ENCODE results near the gene TMOD2. TPM values are rescaled to one million over a fixed set of nuclear protein-coding genes. Genes with fewer than 3 reads are reported as not detected.
A peak's percentile ranks its signal among the peaks of the same experiment; 100 is the strongest.

Gene TMOD2
- total RNA-seq, 1 experiment from 2014 or later = 5.7 TPM

DNA sequence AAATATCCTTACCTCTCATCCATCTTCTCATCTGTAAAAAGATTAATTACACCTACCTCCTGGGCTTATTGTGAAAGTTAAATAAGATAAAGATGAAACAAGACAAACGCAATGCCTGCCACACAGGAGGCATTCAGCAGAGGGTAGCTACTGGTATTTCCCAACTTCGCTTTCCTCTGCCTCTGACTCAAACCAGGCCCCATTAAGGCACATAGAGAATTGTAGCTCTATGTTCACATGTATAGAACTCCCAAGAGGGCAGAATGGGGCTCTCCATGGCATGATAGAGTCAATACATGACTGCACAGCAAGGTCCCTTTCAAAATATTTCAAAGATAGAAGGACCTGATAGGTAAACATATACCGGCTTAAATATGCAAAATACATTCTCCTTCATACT lies 15.3 kb upstream of the TMOD2 start (continued):
- TF ChIP-seq EZH2 (IDR thresholded peaks at IDR 0.05) (no peak), SRF (IDR thresholded peaks at IDR 0.05; ENCODE audit: low read depth) (no peak), EZH2phosphoT487 (IDR thresholded peaks at IDR 0.05; ENCODE audit: borderline replicate concordance) (no peak), ELF1 (IDR thresholded peaks at IDR 0.05; ENCODE audit: borderline replicate concordance, low read depth) (no peak), CBX3 (IDR thresholded peaks at IDR 0.05; ENCODE audit: low read depth) (no peak), ZFX (IDR thresholded peaks at IDR 0.05) (no peak), YY1 (IDR thresholded peaks at IDR 0.05; ENCODE audit: extremely low read depth, insufficient replicate concordance, low read depth, low read length) (no peak), SP1 (IDR thresholded peaks at IDR 0.05; ENCODE audit: low read depth) (no peak), POLR2A (IDR thresholded peaks at IDR 0.05; ENCODE audit: borderline replicate concordance, extremely low read depth, insufficient read depth, insufficient read length) (no peak), EGR1 (IDR thresholded peaks at IDR 0.05; ENCODE audit: low read depth) (no peak)
- TF ChIP-seq, protein P1, sequence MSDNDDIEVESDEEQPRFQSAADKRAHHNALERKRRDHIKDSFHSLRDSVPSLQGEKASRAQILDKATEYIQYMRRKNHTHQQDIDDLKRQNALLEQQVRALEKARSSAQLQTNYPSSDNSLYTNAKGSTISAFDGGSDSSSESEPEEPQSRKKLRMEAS (IDR thresholded peaks at IDR 0.05) = no peak

DNA sequence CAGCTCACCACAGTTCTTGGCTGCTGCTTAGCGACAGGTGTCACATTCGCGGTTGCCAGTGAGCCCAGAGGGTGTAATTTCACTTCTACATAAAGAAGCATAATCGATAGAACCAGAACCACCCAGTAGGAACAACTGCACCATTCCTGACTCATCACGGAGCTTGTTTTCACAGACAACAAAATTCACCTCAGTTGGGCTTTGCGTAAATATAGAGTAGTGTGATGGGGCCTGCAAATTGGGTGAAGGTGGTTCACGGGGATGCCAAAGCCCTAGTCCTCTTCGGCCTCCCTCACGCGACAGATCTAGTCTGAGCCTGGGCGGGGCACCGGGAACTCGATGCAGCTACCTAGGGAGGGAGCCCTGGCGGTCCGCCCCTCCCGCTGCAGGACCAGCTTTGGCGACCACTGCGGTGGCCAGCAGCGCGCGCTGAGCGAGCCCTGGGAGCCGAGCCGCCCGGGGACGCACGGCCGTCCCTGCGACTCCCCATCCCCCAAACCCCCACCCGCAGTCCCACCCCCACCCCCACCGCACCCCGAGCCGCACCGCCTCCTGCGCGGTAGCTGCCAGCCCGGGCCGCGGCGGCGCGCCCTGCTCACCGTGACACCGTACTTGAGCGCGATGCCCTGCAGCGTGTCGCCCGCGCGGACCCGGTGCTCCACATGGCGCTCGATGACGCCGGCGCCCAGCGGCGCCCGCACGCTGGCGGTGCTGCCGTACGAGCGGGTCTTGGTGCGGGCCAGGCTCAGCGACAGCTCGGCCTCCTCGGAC lies 14.5 kb upstream of the TMOD2 start:
- Histone ChIP-seq H3K27me3 (ENCODE audit: insufficient read depth, low read length) (no peaks in the 10 kb centered on the region), H3K4me1 (ENCODE audit: control insufficient read depth in 1 of 2, insufficient read depth in 2 of 2, low read length in 2 of 2) (peaks cover 12 to 19% of the 10 kb centered on the region in 2 experiments), H2AFZ (ENCODE audit: low read depth, low read length, poor library complexity, severe bottlenecking) (no peak overlapping the region), H3K4me3 (replicated peaks in 1 of 2; ENCODE audit: low read depth in 1 of 2, low read length in 2 of 2) (peak overlapping the region; percentile 51 to 56), H3K9me2 (ENCODE audit: insufficient read depth) (no peaks in the 10 kb centered on the region), H3K4me2 (ENCODE audit: low read length) (peak overlapping the region; percentile 73), H3K36me3 (ENCODE audit: control insufficient read depth in 1 of 2, insufficient read depth in 2 of 2, low read length in 2 of 2) (no peaks in the 10 kb centered on the region), H3K9me3 (ENCODE audit: control insufficient read depth in 1 of 2, insufficient read depth in 1 of 2, low read depth in 1 of 2, low read length in 2 of 2) (no peaks in the 10 kb centered on the region), H3K9ac (ENCODE audit: low read length) (peak overlapping the region; percentile 66), H4K20me1 (ENCODE audit: insufficient read depth) (no peaks in the 10 kb centered on the region), H3K79me2 (ENCODE audit: insufficient read depth, low read length) (no peaks in the 10 kb centered on the region; the same call in 1 of the 2 replicates), H3K27ac (ENCODE audit: low read depth, low read length) (peak overlapping the region; percentile 83)
- peak; percentile 18 for TF ChIP-seq POLR2A (IDR thresholded peaks at IDR 0.05; ENCODE audit: borderline replicate concordance, extremely low read depth, insufficient read depth, insufficient read length)
- TF ChIP-seq SRF (IDR thresholded peaks at IDR 0.05; ENCODE audit: low read depth) = no peak
- TF ChIP-seq FOSL1 (IDR thresholded peaks at IDR 0.05; ENCODE audit: low read depth) = no peak
- TF ChIP-seq, protein P1 (IDR thresholded peaks at IDR 0.05) = peak; percentile 79
- TF ChIP-seq ZFX (IDR thresholded peaks at IDR 0.05) = no peak
- no peak for TF ChIP-seq POLR2AphosphoS5 (IDR thresholded peaks at IDR 0.05; ENCODE audit: low read depth, low read length)
- ChIA-PET POLR2A (no interaction called here), RAD21 (ENCODE audit: low non-redundant PET in 1 of 2, low total read pairs in 2 of 2, uncharacterized antibody in 2 of 2, unreplicated experiment in 2 of 2) (no interaction called here), CTCF (interaction anchor here (1.9 to 3.1 kb wide), 3 partner anchors 39 to 87 kb away, joined by 5 to 8 read pairs (median 6); no protein-coding TSS in a partner anchor)
- intact Hi-C loops (cut with micrococcal nuclease) = no loop called here
- DNase-seq (ENCODE audit: low read depth, low spot score) (no peak), ATAC-seq (peak; percentile 85)
- BruUV-seq (replicated peaks) = no TSS peak
